Right lobe of liver (tissue), 6 donors: ENCODE results near the gene FAM124A. TPM values are rescaled to one million over a fixed set of nuclear protein-coding genes. Genes with fewer than 3 reads are reported as not detected.

Experiments used
- ATAC-seq, 4 donors: fragments of 200-7000 bp; cut with Tn5 transposase; one replicate each; pipeline ENCODE4 v1.9.1; 2020; ENCODE audit warnings: mild to moderate bottlenecking in 4 of 4, moderate library complexity in 4 of 4
- DNase-seq, 3 donors: peaks; one replicate each; pipeline ENCODE4 v3.0.0-alpha.2; 2020
- H3K27ac ChIP-seq, 3 donors: fragments of 200-600 bp; one replicate each; pipeline ENCODE4 v1.8.0; 2022
- H3K27me3 ChIP-seq, 2 donors: fragments of 200-600 bp; one replicate each; pipeline ENCODE4 v1.8.0; 2022
- H3K36me3 ChIP-seq, 4 donors: fragments of 200-600 bp; sonication (generic) in 1 of 4; one replicate each; pipeline versions ENCODE4 v1.5.1 to v1.8.0; 2017 to 2022; ENCODE audit warnings: control low read depth in 1 of 4
- H3K4me1 ChIP-seq, 4 donors: fragments of 200-600 bp; sonication (generic) in 1 of 4; one replicate each; pipeline versions ENCODE4 v1.5.1 to v1.8.0; 2017 to 2022; ENCODE audit warnings: control low read depth in 1 of 4
- H3K4me3 ChIP-seq, 3 donors: fragments of 200-600 bp; one replicate each; pipeline ENCODE4 v1.8.0; 2022
- H3K9me3 ChIP-seq, 4 donors: fragments of 200-600 bp; sonication (generic) in 1 of 4; one replicate each; pipeline versions ENCODE4 v1.5.1 to v1.8.0; 2017 to 2022; ENCODE audit warnings: control low read depth in 1 of 4
- POLR2A ChIP-seq: fragments of 450-650 bp; IDR thresholded peaks from one replicate; pipeline ENCODE4 v1.6.1; 2017; ENCODE audit warnings: antibody characterized with exemption, mild to moderate bottlenecking
- WGBS: methylation state at CpG from one replicate; pipeline ENCODE4 v1.1.6; 2018; ENCODE audit warnings: low coverage, low lambda C conversion rate; ENCODE audit not compliant: insufficient coverage; ENCODE audit errors: missing lambda C conversion rate; 5-methylcytosine and 5-hydroxymethylcytosine counted together
- intact Hi-C, 2 donors: fragments of 100-400 bp; cut with DNase I; formaldehyde crosslinking; loops; one replicate each; pipeline versions ENCODE4 v1.11.2 to v1.14.1; 2022
- total RNA-seq, 6 experiments: library from RNA; depleted of rRNA in 2 of 6; stranded (reverse); fragments of >200 nt in 2 of 6; fragmentation: NEBNext Ultra II Directional in 3 of 6; extraction: Animal tissue kit (Norgen Biotek cat#: 25700) in 3 of 6; gene quantifications; one replicate each; pipeline versions ENCODE4 v1.1.0 to v1.2.4, GENCODE V29; 2016 to 2023
- TF ChIP-seq, protein P1 (sequence below), 4 donors: fragments of 200-600 bp in 3 of 4; fragments of 450-650 bp in 1 of 4; IDR thresholded peaks; one replicate each; pipeline versions ENCODE4 v1.5.1 to v1.8.0; 2016 to 2022; ENCODE audit warnings: antibody characterized with exemption in 4 of 4, mild to moderate bottlenecking in 2 of 4
- donor health status: DM: no; HTN: yes; CAD: no.
- donor health status: DM: no; HTN: no; CAD: no.
- donor health status: DM: no; HTN: no; CAD: no.
- donor health status: DM: no; HTN: yes; CAD: no.
- donor health status: DM: no; HTN: yes; CAD: no.

FAM124A gene
- total RNA-seq, 6 experiments from 2014 or later = 0.22 to 1.0 (median 0.51) TPM

- Histone ChIP-seq H3K9me3 (no peaks in the 10 kb centered on the region), H3K27ac (no peak overlapping the region), H3K4me3 (no peak overlapping the region), H3K27me3 (no peaks in the 10 kb centered on the region), H3K4me1 (no peaks in the 10 kb centered on the region), H3K36me3 (no peaks in the 10 kb centered on the region)
- TF ChIP-seq, protein P1, sequence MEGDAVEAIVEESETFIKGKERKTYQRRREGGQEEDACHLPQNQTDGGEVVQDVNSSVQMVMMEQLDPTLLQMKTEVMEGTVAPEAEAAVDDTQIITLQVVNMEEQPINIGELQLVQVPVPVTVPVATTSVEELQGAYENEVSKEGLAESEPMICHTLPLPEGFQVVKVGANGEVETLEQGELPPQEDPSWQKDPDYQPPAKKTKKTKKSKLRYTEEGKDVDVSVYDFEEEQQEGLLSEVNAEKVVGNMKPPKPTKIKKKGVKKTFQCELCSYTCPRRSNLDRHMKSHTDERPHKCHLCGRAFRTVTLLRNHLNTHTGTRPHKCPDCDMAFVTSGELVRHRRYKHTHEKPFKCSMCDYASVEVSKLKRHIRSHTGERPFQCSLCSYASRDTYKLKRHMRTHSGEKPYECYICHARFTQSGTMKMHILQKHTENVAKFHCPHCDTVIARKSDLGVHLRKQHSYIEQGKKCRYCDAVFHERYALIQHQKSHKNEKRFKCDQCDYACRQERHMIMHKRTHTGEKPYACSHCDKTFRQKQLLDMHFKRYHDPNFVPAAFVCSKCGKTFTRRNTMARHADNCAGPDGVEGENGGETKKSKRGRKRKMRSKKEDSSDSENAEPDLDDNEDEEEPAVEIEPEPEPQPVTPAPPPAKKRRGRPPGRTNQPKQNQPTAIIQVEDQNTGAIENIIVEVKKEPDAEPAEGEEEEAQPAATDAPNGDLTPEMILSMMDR (IDR thresholded peaks at IDR 0.05) = no peak
- no peak for TF ChIP-seq POLR2A
- no peak for ATAC-seq
- 63% methylated on average over 2 of the region's 2 CpGs for WGBS
- intact Hi-C loops = no loop called here
- DNase-seq = no peak
Measured at GRCh38 chr13:51202477-51203046, 19.6 kb upstream of the FAM124A start.

DNA sequence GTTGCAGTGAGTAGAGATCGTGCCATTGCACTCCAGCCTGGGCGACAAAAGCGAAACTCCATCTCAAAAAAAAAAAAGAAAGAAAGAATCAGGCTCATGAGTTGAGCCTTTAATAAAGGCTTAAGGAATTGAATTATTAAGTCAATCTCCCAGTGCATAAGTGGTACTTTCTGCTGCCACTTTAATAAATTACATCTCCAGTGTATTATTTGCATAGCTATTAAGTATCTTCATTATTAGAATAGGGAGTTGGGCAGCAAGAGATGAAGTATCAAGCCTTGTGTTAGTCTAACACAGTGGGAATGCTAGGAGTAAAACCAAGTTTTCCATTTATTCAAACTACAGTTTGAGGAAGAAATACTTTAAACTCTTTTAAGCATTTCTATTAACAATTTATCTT is 15.6 kb upstream of the FAM124A start:
- H3K36me3 ChIP-seq = no peaks in the 10 kb centered on the region
- no peaks in the 10 kb centered on the region for H3K4me1 ChIP-seq
- no peaks in the 10 kb centered on the region for H3K27me3 ChIP-seq
- ATAC-seq (no peak), DNase-seq (no peak)
- no peak overlapping the region for H3K4me3 ChIP-seq
- no peak for TF ChIP-seq POLR2A
- TF ChIP-seq, protein P1 (IDR thresholded peaks at IDR 0.05) = no peak
- H3K9me3 ChIP-seq = no peaks in the 10 kb centered on the region
- H3K27ac ChIP-seq = no peak overlapping the region
- WGBS = 92% methylated on average over 3 of the region's 3 CpGs
- intact Hi-C loops = no loop called here

DNA sequence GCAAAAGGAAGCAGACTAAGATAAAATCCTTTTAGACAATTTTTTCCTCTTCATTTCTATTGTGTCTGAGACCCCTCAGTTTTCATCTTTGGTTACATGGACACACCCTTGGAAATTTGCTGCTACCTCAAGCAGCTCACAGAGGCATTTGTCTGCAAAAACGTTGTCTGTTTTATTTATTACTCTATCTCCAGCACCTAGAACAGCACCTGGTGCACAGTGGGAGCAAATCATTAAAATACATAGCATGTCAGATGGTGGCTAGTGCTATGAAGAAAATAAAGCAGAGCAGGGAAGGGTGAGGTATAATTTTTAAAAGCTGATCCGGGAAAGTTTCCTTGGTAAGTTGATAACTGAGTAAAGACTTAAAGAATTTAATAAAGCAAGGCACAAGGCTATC is 14.3 kb upstream of the FAM124A start:
- Histone ChIP-seq H3K4me1 (no peaks in the 10 kb centered on the region), H3K9me3 (no peaks in the 10 kb centered on the region), H3K4me3 (no peak overlapping the region), H3K27me3 (no peaks in the 10 kb centered on the region), H3K36me3 (no peaks in the 10 kb centered on the region), H3K27ac (no peak overlapping the region)
- DNase-seq (no peak), ATAC-seq (no peak)
- no peak for TF ChIP-seq POLR2A
- TF ChIP-seq, protein P1 (IDR thresholded peaks at IDR 0.05) = no peak
- intact Hi-C loops = no loop called here
- WGBS = 28% methylated on average over 2 of the region's 2 CpGs

DNA sequence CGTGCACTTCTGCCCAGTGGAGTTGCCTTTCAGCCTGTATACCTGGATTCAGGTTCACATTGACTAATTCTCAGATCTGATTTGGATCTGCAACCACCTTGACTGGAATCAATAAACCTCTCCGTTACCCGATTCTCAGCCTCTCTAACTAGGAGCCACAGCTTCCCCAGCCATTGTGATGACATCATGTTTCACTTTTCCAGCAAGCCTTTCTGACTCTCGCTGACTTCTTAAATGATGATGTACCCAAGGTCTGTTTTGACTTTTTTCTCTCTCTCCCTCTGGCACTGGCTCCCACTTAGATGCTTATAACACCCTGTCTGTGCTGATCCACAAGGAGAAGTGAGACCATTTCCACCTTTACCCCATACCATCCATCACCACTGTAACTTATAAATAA is 13.5 kb upstream of the FAM124A start:
- TF ChIP-seq POLR2A = no peak
- TF ChIP-seq, protein P1 (IDR thresholded peaks at IDR 0.05) = no peak
- ATAC-seq = no peak
- intact Hi-C loops = no loop called here
- DNase-seq = no peak
- no peaks in the 10 kb centered on the region for H3K9me3 ChIP-seq
- H3K4me3 ChIP-seq = no peak overlapping the region
- no peak overlapping the region for H3K27ac ChIP-seq
- no peaks in the 10 kb centered on the region for H3K27me3 ChIP-seq
- H3K4me1 ChIP-seq = no peaks in the 10 kb centered on the region
- H3K36me3 ChIP-seq = no peaks in the 10 kb centered on the region
- WGBS = 57% methylated on average over 3 of the region's 4 CpGs

DNA sequence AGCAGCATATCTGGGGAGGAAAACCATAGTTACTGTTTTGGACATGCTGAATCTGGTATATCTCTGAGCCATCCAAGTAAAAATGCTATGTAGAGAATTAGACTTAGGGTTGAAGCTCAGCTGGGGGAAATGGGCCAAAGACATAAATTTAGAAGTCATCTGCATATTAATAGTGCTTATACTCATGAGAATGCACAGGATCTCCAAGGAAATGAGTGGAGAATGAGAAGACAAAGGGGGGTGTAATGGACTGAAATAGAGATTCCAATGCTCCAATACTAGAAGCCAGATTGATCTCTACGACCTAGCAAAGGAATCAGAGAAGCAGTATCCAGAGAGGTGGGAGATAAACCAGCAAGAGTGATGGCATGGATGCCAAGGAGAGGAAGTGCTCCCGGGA is 10.3 kb upstream of the FAM124A start:
- H3K4me1 ChIP-seq = no peaks in the 10 kb centered on the region
- 41% methylated on average over 2 of the region's 2 CpGs for WGBS
- H3K9me3 ChIP-seq = no peaks in the 10 kb centered on the region
- no peak for ATAC-seq
- no peaks in the 10 kb centered on the region for H3K27me3 ChIP-seq
- H3K4me3 ChIP-seq = no peak overlapping the region
- intact Hi-C loops = no loop called here
- DNase-seq = no peak
- no peak for TF ChIP-seq POLR2A
- TF ChIP-seq, protein P1 (IDR thresholded peaks at IDR 0.05) = no peak
- no peaks in the 10 kb centered on the region for H3K36me3 ChIP-seq
- H3K27ac ChIP-seq = no peak overlapping the region
